B cell (primary cell): Measurements from ENCODE around the gene PNPLA5. TPM values are rescaled to one million over a fixed set of nuclear protein-coding genes. Genes with fewer than 3 reads are reported as not detected.

Experiments
- ATAC-seq: fragments of 200-7000 bp; cut with Tn5 transposase; one replicate; pipeline ENCODE4 v1.10.0; 2021; ENCODE audit warnings: low read depth, mild to moderate bottlenecking, moderate number of reproducible peaks, moderate library complexity
- CTCF ChIA-PET: fragments of 350-600 bp; sonication (Branson Sonifier 250); formaldehyde crosslinking; loops from one replicate; lab custom pipeline; 2021; ENCODE audit warnings: antibody characterized with exemption, inconsistent platforms; lab: Charles Lee
- POLR2A ChIA-PET: fragments of 350-600 bp; sonication (Branson Sonifier 250); formaldehyde crosslinking; loops from one replicate; lab custom pipeline; 2021; ENCODE audit warnings: antibody characterized with exemption; lab: Charles Lee
- DNase-seq: peaks from one replicate; pipeline ENCODE4 v3.0.0; 2013
- H2AFZ ChIP-seq: 2 replicates; pipeline ENCODE4 v1.6.1; 2012; ENCODE audit warnings: mild to moderate bottlenecking, low read depth, low read length; ENCODE audit not compliant: insufficient read depth, poor library complexity, severe bottlenecking
- H3K27ac ChIP-seq, 2 donors: 1 replicate in 1 of 2; 2 replicates in 1 of 2; pipeline ENCODE4 v1.5.1; 2012 to 2013; ENCODE audit warnings: low read length in 2 of 2, mild to moderate bottlenecking in 2 of 2, moderate library complexity in 1 of 2
- H3K27me3 ChIP-seq, 4 experiments: fragments of 200-600 bp in 1 of 4; sonication (generic) in 1 of 4; replicated peaks in 1 of 4; 1 replicate in 2 of 4; 2 replicates in 2 of 4; pipeline versions ENCODE4 v1.6.1 to v1.7.0; 2013 to 2016; ENCODE audit warnings: low read length in 3 of 4, mild to moderate bottlenecking in 2 of 4, mixed read lengths in 1 of 4, moderate library complexity in 1 of 4; ENCODE audit not compliant: insufficient read depth in 4 of 4, control insufficient read depth in 3 of 4; ENCODE audit errors: control extremely low read depth in 1 of 4
- H3K36me3 ChIP-seq, 2 experiments: replicated peaks in 1 of 2; 1 replicate in 1 of 2; 2 replicates in 1 of 2; pipeline versions ENCODE4 v1.6.1 to v1.7.1; 2013; ENCODE audit warnings: low read length in 1 of 2; ENCODE audit not compliant: insufficient read depth in 2 of 2, control insufficient read depth in 1 of 2; ENCODE audit errors: control extremely low read depth in 1 of 2, extremely low read depth in 1 of 2
- H3K4me1 ChIP-seq, 2 donors: fragments of 200-600 bp in 1 of 2; sonication (generic) in 1 of 2; 1 replicate in 1 of 2; 2 replicates in 1 of 2; pipeline versions ENCODE4 v1.5.1 to v1.6.1; 2013 to 2017; ENCODE audit warnings: low read length in 2 of 2; ENCODE audit not compliant: control insufficient read depth in 2 of 2, insufficient read depth in 2 of 2
- H3K4me2 ChIP-seq: replicated peaks from 2 replicates; pipeline ENCODE3; 2012; ENCODE audit warnings: mild to moderate bottlenecking, low read depth, low read length; ENCODE audit not compliant: poor library complexity, severe bottlenecking
- H3K4me3 ChIP-seq, 5 experiments: fragments of 200-600 bp in 1 of 5; sonication (generic) in 1 of 5; 1 replicate in 3 of 5; 2 replicates in 2 of 5; pipeline versions ENCODE4 v1.5.1 to v1.7.0; 2011 to 2016; ENCODE audit warnings: low read length in 4 of 5, mild to moderate bottlenecking in 4 of 5, low read depth in 2 of 5, control low read depth in 1 of 5, moderate library complexity in 1 of 5; ENCODE audit not compliant: insufficient read depth in 1 of 5; ENCODE audit errors: control extremely low read depth in 1 of 5, extremely low read depth in 1 of 5
- H3K79me2 ChIP-seq: fragments of 200-600 bp; sonication (generic); one replicate; pipeline ENCODE4 v1.6.0; 2016; ENCODE audit warnings: low read length; ENCODE audit not compliant: control insufficient read depth, insufficient read depth
- H3K9ac ChIP-seq: fragments of 200-600 bp; sonication (generic); 2 replicates; pipeline ENCODE4 v1.6.1; 2017; ENCODE audit warnings: mild to moderate bottlenecking, low read length, moderate library complexity
- H3K9me3 ChIP-seq, 3 donors: one replicate each; pipeline versions ENCODE4 v1.6.1 to v1.7.1; 2013; ENCODE audit warnings: low read length in 2 of 3; ENCODE audit not compliant: control insufficient read depth in 2 of 3, insufficient read depth in 1 of 3; ENCODE audit errors: control extremely low read depth in 1 of 3
- H4K20me1 ChIP-seq: 2 replicates; pipeline ENCODE4 v1.6.0; 2012; ENCODE audit warnings: mild to moderate bottlenecking, low read length; ENCODE audit not compliant: insufficient read depth, control insufficient read depth, poor library complexity, severe bottlenecking
- H3K27ac Mint-ChIP-seq: one replicate; pipeline ENCODE4 v1.8.0; 2021; ENCODE audit warnings: mixed read lengths
- H3K27me3 Mint-ChIP-seq: one replicate; pipeline ENCODE4 v1.8.0; 2021; ENCODE audit warnings: mixed read lengths
- H3K4me1 Mint-ChIP-seq: one replicate; pipeline ENCODE4 v1.8.0; 2021; ENCODE audit warnings: mixed read lengths
- H3K4me3 Mint-ChIP-seq: one replicate; pipeline ENCODE4 v1.8.0; 2021; ENCODE audit warnings: mixed read lengths
- H3K9me3 Mint-ChIP-seq: one replicate; pipeline ENCODE4 v1.8.0; 2022; ENCODE audit warnings: mixed read lengths; ENCODE audit not compliant: insufficient read depth
- CTCF ChIP-seq: fragments of 200-600 bp; IDR thresholded peaks from one replicate; pipeline ENCODE4 v1.8.0; 2022; ENCODE audit warnings: antibody characterized with exemption, mild to moderate bottlenecking
- EZH2 ChIP-seq: IDR thresholded peaks from 2 replicates; pipeline ENCODE4 v1.6.1; 2012; ENCODE audit warnings: borderline replicate concordance, low read depth, mild to moderate bottlenecking, moderate library complexity, low read length; ENCODE audit not compliant: insufficient read depth, poor library complexity, severe bottlenecking
- WGBS: methylation state at CpG from one replicate; pipeline ENCODE4 v1.1.5; 2013; ENCODE audit warnings: missing lambda C conversion rate; ENCODE audit not compliant: insufficient coverage; 5-methylcytosine and 5-hydroxymethylcytosine counted together
- intact Hi-C: fragments of 100-400 bp; cut with micrococcal nuclease; formaldehyde crosslinking; loops from one replicate; pipeline ENCODE4 v1.10.0; 2022
- polyA plus RNA-seq: library from polyadenylated mRNA; depleted of rRNA; stranded (reverse); fragments of >200 nt; gene quantifications from 2 replicates; pipeline ENCODE4 v1.2.3, GENCODE V29; 2012
- total RNA-seq, 2 donors: library from RNA; stranded (reverse); fragments of 120-200 nt in 1 of 2; gene quantifications; 1 replicate in 1 of 2; 2 replicates in 1 of 2; pipeline versions ENCODE4 v1.2.3 to v1.2.4, GENCODE V29; 2013 to 2022

Gene PNPLA5
- total and polyA plus RNA-seq, 2 donors (not counting 1 experiment from before 2014, with no cell fraction given) = not detected

- H3K4me2 ChIP-seq = no peak overlapping the region
- no peaks in the 10 kb centered on the region for H4K20me1 ChIP-seq
- Mint-ChIP-seq H3K4me1 (peaks cover 4% of the 10 kb centered on the region), H3K27ac (no peak overlapping the region), H3K4me3 (no peak overlapping the region), H3K27me3 (peaks cover 54% of the 10 kb centered on the region), H3K9me3 (peaks cover 3% of the 10 kb centered on the region)
- TF ChIP-seq EZH2 (no peak), CTCF (no peak)
- H3K9ac ChIP-seq = no peak overlapping the region
- H3K27ac ChIP-seq = no peak overlapping the region
- ATAC-seq (no peak), DNase-seq (no peak)
- no peaks in the 10 kb centered on the region for H3K4me1 ChIP-seq
- CTCF ChIA-PET = no interaction called here
- POLR2A ChIA-PET = no interaction called here
- H2AFZ ChIP-seq = no peak overlapping the region
- intact Hi-C loops = no loop called here
- WGBS = 94% methylated on average over 8 of the region's 14 CpGs
- peaks cover 0 to 26% (median 0%) of the 10 kb centered on the region in 3 donors for H3K9me3 ChIP-seq
- no peaks in the 10 kb centered on the region for H3K36me3 ChIP-seq
- H3K79me2 ChIP-seq = no peaks in the 10 kb centered on the region
- H3K27me3 ChIP-seq = peaks cover 0 to 32% (median 17%) of the 10 kb centered on the region in 4 experiments
- no peak overlapping the region for H3K4me3 ChIP-seq
Measured at GRCh38 chr22:43859621-43860020, 32.2 kb downstream of the PNPLA5 start.

GRCh38 chr22:43859176-43859575 is 32.6 kb downstream of the PNPLA5 start:
- H3K27me3 ChIP-seq = peaks cover 0 to 32% (median 14%) of the 10 kb centered on the region in 4 experiments
- Mint-ChIP-seq H3K9me3 (peaks cover 3% of the 10 kb centered on the region), H3K4me1 (peaks cover 4% of the 10 kb centered on the region), H3K27ac (no peak overlapping the region), H3K4me3 (no peak overlapping the region), H3K27me3 (peaks cover 51% of the 10 kb centered on the region)
- peaks cover 0 to 29% (median 0%) of the 10 kb centered on the region in 3 donors for H3K9me3 ChIP-seq
- ChIA-PET POLR2A (no interaction called here), CTCF (no interaction called here)
- DNase-seq (no peak), ATAC-seq (no peak)
- no peaks in the 10 kb centered on the region for H3K4me1 ChIP-seq
- TF ChIP-seq EZH2 = no peak
- TF ChIP-seq CTCF = no peak
- intact Hi-C loops = no loop called here
- 80% methylated on average over 5 of the region's 7 CpGs for WGBS
- H3K79me2 ChIP-seq = no peaks in the 10 kb centered on the region
- no peak overlapping the region for H3K4me3 ChIP-seq
- H4K20me1 ChIP-seq = no peaks in the 10 kb centered on the region
- no peak overlapping the region for H2AFZ ChIP-seq
- no peak overlapping the region for H3K27ac ChIP-seq
- no peak overlapping the region for H3K4me2 ChIP-seq
- H3K9ac ChIP-seq = no peak overlapping the region
- H3K36me3 ChIP-seq = no peaks in the 10 kb centered on the region
